HCT116 (cell line): Measurements from ENCODE around the gene SCRG1. TPM values are rescaled to one million over a fixed set of nuclear protein-coding genes. Genes with fewer than 3 reads are reported as not detected.

Experiments used
- ATAC-seq: fragments of 200-7000 bp; cut with Tn5 transposase; 2 replicates; pipeline ENCODE4 v1.9.1; 2020; ENCODE audit warnings: mild to moderate bottlenecking, moderate library complexity
- BruUV-seq: library from RNA; stranded (reverse); fragments of 400-500 nt; replicated peaks from 2 replicates; lab custom pipeline; 2021; lab: Mats Ljungman, UMichigan
- CTCF ChIA-PET: fragments of 300-600 bp; sonication (Branson Sonifier 250); formaldehyde crosslinking; loops from one replicate; lab custom pipeline; 2021; ENCODE audit warnings: antibody characterized with exemption; lab: Charles Lee
- POLR2A ChIA-PET: fragments of 300-600, 350-600 bp; sonication (Branson Sonifier 250); formaldehyde crosslinking; loops from one replicate; lab custom pipeline; 2021; ENCODE audit warnings: antibody characterized with exemption; lab: Charles Lee
- RAD21 ChIA-PET, 2 experiments: fragments of 300-600 bp; sonication (Branson Sonifier 250); formaldehyde crosslinking; loops; one replicate each; lab custom pipeline; 2023; ENCODE audit warnings: low total read pairs in 2 of 2; ENCODE audit not compliant: uncharacterized antibody in 2 of 2, unreplicated experiment in 2 of 2, low non-redundant PET in 1 of 2; lab: Charles Lee
- DNase-seq: peaks from one replicate; pipeline ENCODE4 v3.0.0-alpha.2; 2010; ENCODE audit warnings: low read depth, low spot score
- H2AFZ ChIP-seq: fragments of 200-600 bp; shearing (Covaris generic), sonication (generic); 2 replicates; pipeline ENCODE4 v1.6.1; 2017; ENCODE audit warnings: low read depth, mixed run types, mixed read lengths, antibody characterized with exemption, low read length; ENCODE audit not compliant: poor library complexity, severe bottlenecking
- H3K27ac ChIP-seq: 2 replicates; pipeline ENCODE4 v1.5.1; 2012; ENCODE audit warnings: low read depth, low read length
- H3K27me3 ChIP-seq: fragments of 200-600 bp; sonication (generic); 2 replicates; pipeline ENCODE4 v1.6.1; 2016; ENCODE audit warnings: mixed run types, low read length, mixed read lengths; ENCODE audit not compliant: insufficient read depth
- H3K36me3 ChIP-seq, 2 experiments: fragments of 200-500 bp in 1 of 2; fragments of 200-600 bp in 1 of 2; sonication (Bioruptor generic) in 1 of 2; sonication (generic) in 1 of 2; 2 replicates each; pipeline versions ENCODE4 v1.5.1 to v1.6.1; 2014 to 2016; ENCODE audit warnings: low read length in 2 of 2, inconsistent platforms in 1 of 2, mixed read lengths in 1 of 2, mixed run types in 1 of 2; ENCODE audit not compliant: insufficient read depth in 2 of 2, control insufficient read depth in 1 of 2
- H3K4me1 ChIP-seq, 2 experiments: fragments of 200-600 bp in 1 of 2; sonication (generic) in 1 of 2; 2 replicates each; pipeline versions ENCODE4 v1.5.1 to v1.6.1; 2012 to 2017; ENCODE audit warnings: low read length in 2 of 2, inconsistent platforms in 1 of 2, mild to moderate bottlenecking in 1 of 2, mixed read lengths in 1 of 2, mixed run types in 1 of 2, moderate library complexity in 1 of 2; ENCODE audit not compliant: insufficient read depth in 2 of 2, control insufficient read depth in 1 of 2
- H3K4me2 ChIP-seq: fragments of 200-600 bp; sonication (generic); 2 replicates; pipeline ENCODE4 v1.6.1; 2017; ENCODE audit warnings: mixed run types, low read length, mixed read lengths
- H3K4me3 ChIP-seq, 2 experiments: fragments of 200-600 bp in 1 of 2; sonication (generic) in 1 of 2; replicated peaks in 1 of 2; 2 replicates each; pipeline ENCODE4 v1.5.1; 2011 to 2016; ENCODE audit warnings: low read length in 2 of 2, control low read depth in 1 of 2, low read depth in 1 of 2, mild to moderate bottlenecking in 1 of 2, mixed read lengths in 1 of 2, mixed run types in 1 of 2
- H3K79me2 ChIP-seq: fragments of 200-600 bp; sonication (generic); 2 replicates; pipeline ENCODE4 v1.6.1; 2017; ENCODE audit warnings: mild to moderate bottlenecking, mixed run types, low read length, moderate library complexity, mixed read lengths; ENCODE audit not compliant: insufficient read depth
- H3K9ac ChIP-seq: fragments of 200-600 bp; sonication (generic); 2 replicates; pipeline ENCODE4 v1.6.1; 2016; ENCODE audit warnings: low read length, mixed read lengths
- H3K9me2 ChIP-seq: fragments of 200-600 bp; sonication (generic), shearing (Covaris generic); 2 replicates; pipeline ENCODE4 v1.6.1; 2017; ENCODE audit warnings: mixed run types, mild to moderate bottlenecking, moderate library complexity; ENCODE audit not compliant: insufficient read depth
- H3K9me3 ChIP-seq, 2 experiments: fragments of 200-500 bp in 1 of 2; fragments of 200-600 bp in 1 of 2; sonication (Bioruptor generic) in 1 of 2; sonication (generic) in 1 of 2; 2 replicates each; pipeline ENCODE4 v1.6.1; 2014 to 2017; ENCODE audit warnings: low read length in 2 of 2, mixed read lengths in 2 of 2, inconsistent platforms in 1 of 2, low read depth in 1 of 2, mild to moderate bottlenecking in 1 of 2, mixed run types in 1 of 2, moderate library complexity in 1 of 2; ENCODE audit not compliant: control insufficient read depth in 1 of 2, insufficient read depth in 1 of 2
- H4K20me1 ChIP-seq: fragments of 200-600 bp; sonication (generic), shearing (Covaris generic); 2 replicates; pipeline ENCODE4 v1.6.1; 2017; ENCODE audit warnings: mixed run types, mild to moderate bottlenecking, moderate library complexity; ENCODE audit not compliant: insufficient read depth
- CEBPB ChIP-seq: IDR thresholded peaks from 2 replicates; pipeline ENCODE4 v1.6.1; 2012; ENCODE audit warnings: low read depth
- ELF1 ChIP-seq: IDR thresholded peaks from 2 replicates; pipeline ENCODE4 v1.6.1; 2012; ENCODE audit warnings: low read depth, borderline replicate concordance
- EZH2 ChIP-seq: fragments of 200-600 bp; sonication (generic); IDR thresholded peaks from 2 replicates; pipeline ENCODE4 v1.6.1; 2017; ENCODE audit warnings: antibody characterized with exemption, mixed run types
- FOSL1 ChIP-seq: IDR thresholded peaks from 2 replicates; pipeline ENCODE4 v1.6.1; 2012; ENCODE audit warnings: low read depth
- POLR2A ChIP-seq: IDR thresholded peaks from 2 replicates; pipeline ENCODE4 v1.7.0; 2011; ENCODE audit warnings: borderline replicate concordance; ENCODE audit not compliant: insufficient read depth, insufficient read length; ENCODE audit errors: extremely low read depth
- POLR2AphosphoS5 ChIP-seq: IDR thresholded peaks from 2 replicates; pipeline ENCODE4 v1.6.1; 2011; ENCODE audit warnings: mild to moderate bottlenecking, low read depth, low read length, moderate library complexity
- RAD21 ChIP-seq: IDR thresholded peaks from 2 replicates; pipeline ENCODE4 v1.6.1; 2012; ENCODE audit warnings: low read depth, mild to moderate bottlenecking
- SIN3A ChIP-seq: IDR thresholded peaks from 2 replicates; pipeline ENCODE4 v1.6.1; 2012; ENCODE audit warnings: low read depth
- SP1 ChIP-seq: IDR thresholded peaks from 2 replicates; pipeline ENCODE4 v1.6.1; 2012; ENCODE audit warnings: low read depth
- SRF ChIP-seq: IDR thresholded peaks from 2 replicates; pipeline ENCODE4 v1.6.1; 2012; ENCODE audit warnings: low read depth
- YY1 ChIP-seq: IDR thresholded peaks from 2 replicates; pipeline ENCODE4 v1.6.1; 2011; ENCODE audit warnings: low read length, low read depth, moderate library complexity, mild to moderate bottlenecking; ENCODE audit not compliant: insufficient replicate concordance; ENCODE audit errors: extremely low read depth
- ZFX ChIP-seq: fragments of 450-650 bp; IDR thresholded peaks from 2 replicates; pipeline ENCODE4 v1.6.1; 2017
- ZNF274 ChIP-seq: fragments of 200-500 bp; sonication (Bioruptor generic); IDR thresholded peaks from 2 replicates; pipeline ENCODE4 v1.6.1; 2014; ENCODE audit warnings: mild to moderate bottlenecking, low read depth, low read length, inconsistent platforms
- intact Hi-C: fragments of 100-400 bp; cut with micrococcal nuclease; formaldehyde crosslinking; loops from 2 replicates; pipeline ENCODE4 v1.10.0; 2022
- total RNA-seq: library from RNA; stranded (reverse); gene quantifications from one replicate; pipeline ENCODE4 v1.2.1, GENCODE V29; 2021; ENCODE audit not compliant: unreplicated experiment
- TF ChIP-seq, protein P1 (sequence below): IDR thresholded peaks from 2 replicates; pipeline ENCODE4 v1.6.1; 2011; ENCODE audit warnings: mild to moderate bottlenecking, low read length, moderate library complexity; ENCODE audit not compliant: insufficient replicate concordance; ENCODE audit errors: extremely low read depth
- TF ChIP-seq, protein P2 (sequence below): IDR thresholded peaks from 2 replicates; pipeline ENCODE4 v1.6.1; 2012
- TF ChIP-seq, protein P3 (sequence below): IDR thresholded peaks from 2 replicates; pipeline ENCODE4 v1.6.1; 2012; ENCODE audit warnings: low read depth
- TF ChIP-seq, protein P4 (sequence below): IDR thresholded peaks from 2 replicates; pipeline ENCODE4 v1.6.1; 2012

The SCRG1 gene
- total RNA-seq, 1 experiment from 2014 or later = not detected

DNA sequence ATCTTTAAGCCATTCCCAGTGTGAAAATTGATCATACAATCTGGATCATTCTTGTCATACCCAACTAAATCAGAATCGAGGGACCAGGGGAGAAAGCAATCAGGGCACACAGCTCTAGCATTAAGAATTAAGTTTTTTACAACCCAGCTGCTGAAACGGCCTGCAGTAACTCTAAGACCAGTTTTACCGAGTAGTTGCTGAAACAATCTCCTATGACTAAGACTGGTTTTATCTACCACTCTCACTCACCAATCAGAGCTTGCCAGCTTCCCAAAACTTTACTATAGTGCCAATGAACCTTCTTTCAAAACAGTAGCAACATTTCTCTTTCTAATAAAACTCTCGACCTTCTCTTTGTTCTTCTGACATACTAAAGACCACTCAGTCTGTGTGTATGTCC, 31.0 kb downstream of the SCRG1 start:
- no peak overlapping the region for H3K4me3 ChIP-seq
- no peak for TF ChIP-seq POLR2A
- no peak for TF ChIP-seq RAD21
- TF ChIP-seq, protein P1, sequence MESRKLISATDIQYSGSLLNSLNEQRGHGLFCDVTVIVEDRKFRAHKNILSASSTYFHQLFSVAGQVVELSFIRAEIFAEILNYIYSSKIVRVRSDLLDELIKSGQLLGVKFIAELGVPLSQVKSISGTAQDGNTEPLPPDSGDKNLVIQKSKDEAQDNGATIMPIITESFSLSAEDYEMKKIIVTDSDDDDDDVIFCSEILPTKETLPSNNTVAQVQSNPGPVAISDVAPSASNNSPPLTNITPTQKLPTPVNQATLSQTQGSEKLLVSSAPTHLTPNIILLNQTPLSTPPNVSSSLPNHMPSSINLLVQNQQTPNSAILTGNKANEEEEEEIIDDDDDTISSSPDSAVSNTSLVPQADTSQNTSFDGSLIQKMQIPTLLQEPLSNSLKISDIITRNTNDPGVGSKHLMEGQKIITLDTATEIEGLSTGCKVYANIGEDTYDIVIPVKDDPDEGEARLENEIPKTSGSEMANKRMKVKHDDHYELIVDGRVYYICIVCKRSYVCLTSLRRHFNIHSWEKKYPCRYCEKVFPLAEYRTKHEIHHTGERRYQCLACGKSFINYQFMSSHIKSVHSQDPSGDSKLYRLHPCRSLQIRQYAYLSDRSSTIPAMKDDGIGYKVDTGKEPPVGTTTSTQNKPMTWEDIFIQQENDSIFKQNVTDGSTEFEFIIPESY = no peak
- TF ChIP-seq, protein P2, sequence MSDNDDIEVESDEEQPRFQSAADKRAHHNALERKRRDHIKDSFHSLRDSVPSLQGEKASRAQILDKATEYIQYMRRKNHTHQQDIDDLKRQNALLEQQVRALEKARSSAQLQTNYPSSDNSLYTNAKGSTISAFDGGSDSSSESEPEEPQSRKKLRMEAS = no peak
- no peak for TF ChIP-seq SRF
- no peak for TF ChIP-seq ELF1
- no peak for TF ChIP-seq SP1
- TF ChIP-seq, protein P3, sequence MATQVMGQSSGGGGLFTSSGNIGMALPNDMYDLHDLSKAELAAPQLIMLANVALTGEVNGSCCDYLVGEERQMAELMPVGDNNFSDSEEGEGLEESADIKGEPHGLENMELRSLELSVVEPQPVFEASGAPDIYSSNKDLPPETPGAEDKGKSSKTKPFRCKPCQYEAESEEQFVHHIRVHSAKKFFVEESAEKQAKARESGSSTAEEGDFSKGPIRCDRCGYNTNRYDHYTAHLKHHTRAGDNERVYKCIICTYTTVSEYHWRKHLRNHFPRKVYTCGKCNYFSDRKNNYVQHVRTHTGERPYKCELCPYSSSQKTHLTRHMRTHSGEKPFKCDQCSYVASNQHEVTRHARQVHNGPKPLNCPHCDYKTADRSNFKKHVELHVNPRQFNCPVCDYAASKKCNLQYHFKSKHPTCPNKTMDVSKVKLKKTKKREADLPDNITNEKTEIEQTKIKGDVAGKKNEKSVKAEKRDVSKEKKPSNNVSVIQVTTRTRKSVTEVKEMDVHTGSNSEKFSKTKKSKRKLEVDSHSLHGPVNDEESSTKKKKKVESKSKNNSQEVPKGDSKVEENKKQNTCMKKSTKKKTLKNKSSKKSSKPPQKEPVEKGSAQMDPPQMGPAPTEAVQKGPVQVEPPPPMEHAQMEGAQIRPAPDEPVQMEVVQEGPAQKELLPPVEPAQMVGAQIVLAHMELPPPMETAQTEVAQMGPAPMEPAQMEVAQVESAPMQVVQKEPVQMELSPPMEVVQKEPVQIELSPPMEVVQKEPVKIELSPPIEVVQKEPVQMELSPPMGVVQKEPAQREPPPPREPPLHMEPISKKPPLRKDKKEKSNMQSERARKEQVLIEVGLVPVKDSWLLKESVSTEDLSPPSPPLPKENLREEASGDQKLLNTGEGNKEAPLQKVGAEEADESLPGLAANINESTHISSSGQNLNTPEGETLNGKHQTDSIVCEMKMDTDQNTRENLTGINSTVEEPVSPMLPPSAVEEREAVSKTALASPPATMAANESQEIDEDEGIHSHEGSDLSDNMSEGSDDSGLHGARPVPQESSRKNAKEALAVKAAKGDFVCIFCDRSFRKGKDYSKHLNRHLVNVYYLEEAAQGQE = no peak
- TF ChIP-seq ZNF274 = no peak
- no peak for TF ChIP-seq SIN3A
- TF ChIP-seq, protein P4, sequence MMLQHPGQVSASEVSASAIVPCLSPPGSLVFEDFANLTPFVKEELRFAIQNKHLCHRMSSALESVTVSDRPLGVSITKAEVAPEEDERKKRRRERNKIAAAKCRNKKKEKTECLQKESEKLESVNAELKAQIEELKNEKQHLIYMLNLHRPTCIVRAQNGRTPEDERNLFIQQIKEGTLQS = no peak
- no peak for TF ChIP-seq FOSL1
- no peak for TF ChIP-seq YY1
- no peak for TF ChIP-seq CEBPB
- TF ChIP-seq ZFX = no peak
- no peak for TF ChIP-seq POLR2AphosphoS5
- TF ChIP-seq EZH2 = no peak
- RAD21 ChIA-PET = no interaction called here
- CTCF ChIA-PET = no interaction called here
- no peak overlapping the region for H2AFZ ChIP-seq
- H3K27ac ChIP-seq = no peak overlapping the region
- no peaks in the 10 kb centered on the region for H4K20me1 ChIP-seq
- no TSS peak for BruUV-seq
- H3K9me2 ChIP-seq = no peaks in the 10 kb centered on the region
- no peak for DNase-seq
- no peak for ATAC-seq
- no peak overlapping the region for H3K9ac ChIP-seq
- H3K36me3 ChIP-seq = no peaks in the 10 kb centered on the region
- no peak overlapping the region for H3K4me2 ChIP-seq
- peaks cover 0 to 20% of the 10 kb centered on the region in 2 experiments; a peak in 3 of 4 replicates for H3K4me1 ChIP-seq
- POLR2A ChIA-PET = interaction anchor here (0.8 kb wide), 1 partner anchor 35 kb away, joined by 3 read pairs; no protein-coding TSS in a partner anchor
- intact Hi-C loops = no loop called here
- H3K27me3 ChIP-seq = no peaks in the 10 kb centered on the region
- H3K79me2 ChIP-seq = no peaks in the 10 kb centered on the region
- H3K9me3 ChIP-seq = no peaks in the 10 kb centered on the region
